Adrenal gland (tissue), 5 donors: ENCODE measurements around the gene VPREB1.

Experiments used
- POLR2A ChIP-seq, 2 donors: fragments of 450-650 bp; IDR thresholded peaks; one replicate each; pipeline ENCODE4 v1.6.1; 2017; ENCODE audit warnings: antibody characterized with exemption in 2 of 2, mild to moderate bottlenecking in 2 of 2, moderate library complexity in 1 of 2
- TF ChIP-seq, protein P1 (sequence below), 6 experiments: fragments of 450-650 bp in 4 of 6; fragments of 200-600 bp in 2 of 6; sonication (generic) in 1 of 6; IDR thresholded peaks; 1 replicate in 5 of 6; 2 replicates in 1 of 6; pipeline versions ENCODE4 v1.5.1 to v1.8.0; 2016 to 2021; ENCODE audit warnings: antibody characterized with exemption in 6 of 6, mild to moderate bottlenecking in 2 of 6, moderate library complexity in 1 of 6
- donor health status: DM: no; HTN: no; CAD: no.

DNA sequence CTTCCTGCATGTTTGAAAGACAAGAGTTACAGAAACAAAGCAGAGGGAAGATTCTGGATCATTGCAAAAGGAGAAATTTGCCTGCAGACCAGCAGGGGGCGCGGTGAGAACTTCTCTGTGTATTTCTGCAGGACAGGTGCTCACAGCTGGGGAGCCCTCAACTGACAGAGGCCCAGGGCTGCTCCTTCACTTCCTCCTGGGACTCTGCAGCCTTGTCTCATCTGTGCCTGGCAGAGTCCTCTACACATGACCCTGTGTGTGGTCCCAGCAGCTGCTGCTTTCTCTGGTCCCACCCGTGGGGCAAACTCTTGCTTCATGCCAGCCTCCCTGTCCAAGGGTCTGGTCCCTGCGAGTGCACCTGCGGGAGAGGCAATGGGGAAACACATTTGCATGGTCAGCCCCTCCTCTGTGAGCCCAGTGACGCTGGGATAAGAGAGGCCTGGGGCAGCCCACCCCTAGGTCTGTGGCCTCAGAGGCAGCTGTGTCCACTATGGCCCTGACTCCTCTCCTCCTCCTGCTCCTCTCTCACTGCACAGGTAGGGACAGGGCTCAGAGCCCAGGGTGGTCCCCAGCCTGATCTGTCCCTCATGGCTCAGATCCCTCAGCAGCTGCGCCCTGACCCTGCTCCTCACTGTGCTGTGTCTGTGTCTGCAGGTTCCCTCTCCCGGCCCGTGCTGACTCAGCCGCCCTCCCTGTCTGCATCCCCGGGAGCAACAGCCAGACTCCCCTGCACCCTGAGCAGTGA, 43.2 kb upstream of the VPREB1 start:
- TF ChIP-seq, protein P1, sequence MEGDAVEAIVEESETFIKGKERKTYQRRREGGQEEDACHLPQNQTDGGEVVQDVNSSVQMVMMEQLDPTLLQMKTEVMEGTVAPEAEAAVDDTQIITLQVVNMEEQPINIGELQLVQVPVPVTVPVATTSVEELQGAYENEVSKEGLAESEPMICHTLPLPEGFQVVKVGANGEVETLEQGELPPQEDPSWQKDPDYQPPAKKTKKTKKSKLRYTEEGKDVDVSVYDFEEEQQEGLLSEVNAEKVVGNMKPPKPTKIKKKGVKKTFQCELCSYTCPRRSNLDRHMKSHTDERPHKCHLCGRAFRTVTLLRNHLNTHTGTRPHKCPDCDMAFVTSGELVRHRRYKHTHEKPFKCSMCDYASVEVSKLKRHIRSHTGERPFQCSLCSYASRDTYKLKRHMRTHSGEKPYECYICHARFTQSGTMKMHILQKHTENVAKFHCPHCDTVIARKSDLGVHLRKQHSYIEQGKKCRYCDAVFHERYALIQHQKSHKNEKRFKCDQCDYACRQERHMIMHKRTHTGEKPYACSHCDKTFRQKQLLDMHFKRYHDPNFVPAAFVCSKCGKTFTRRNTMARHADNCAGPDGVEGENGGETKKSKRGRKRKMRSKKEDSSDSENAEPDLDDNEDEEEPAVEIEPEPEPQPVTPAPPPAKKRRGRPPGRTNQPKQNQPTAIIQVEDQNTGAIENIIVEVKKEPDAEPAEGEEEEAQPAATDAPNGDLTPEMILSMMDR (IDR thresholded peaks at IDR 0.05) = peak in 3 of 6 experiments; percentile 24 to 47 (median 42)
- TF ChIP-seq POLR2A (IDR thresholded peaks at IDR 0.05) = no peak
